IMR-90 (cell line): ENCODE data around the gene GRIK3. TPM values are rescaled to one million over a fixed set of nuclear protein-coding genes. Genes with fewer than 3 reads are reported as not detected.

ENCODE experiments used
- ATAC-seq: fragments of 200-7000 bp; cut with Tn5 transposase; 2 replicates; pipeline ENCODE4 v1.9.1; 2020; ENCODE audit warnings: low read depth, mild to moderate bottlenecking, moderate library complexity
- BruUV-seq: library from RNA; stranded (reverse); fragments of 400-500 nt; replicated peaks from 2 replicates; lab custom pipeline; 2021; lab: Mats Ljungman, UMichigan
- CTCF ChIA-PET: fragments of 300-600 bp; formaldehyde crosslinking; extraction: SDS; loops from one replicate; lab custom pipeline; 2021; ENCODE audit warnings: antibody characterized with exemption; lab: Yijun Ruan, JAX
- POLR2A ChIA-PET: fragments of 300-600 bp; sonication (Branson Sonifier 250); formaldehyde crosslinking; loops from one replicate; lab custom pipeline; 2022; ENCODE audit warnings: antibody characterized with exemption; ENCODE audit not compliant: unreplicated experiment; lab: Charles Lee
- DNase-seq: peaks from one replicate; pipeline ENCODE4 v3.0.0; 2013
- H2AFZ ChIP-seq: replicated peaks from 2 replicates; pipeline ENCODE3; 2013; ENCODE audit warnings: low read length, mild to moderate bottlenecking; ENCODE audit not compliant: poor library complexity
- H2AK5ac ChIP-seq: 2 replicates; pipeline ENCODE4 v1.6.1; 2013; ENCODE audit warnings: low read depth, low read length, inconsistent platforms
- H2AK9ac ChIP-seq: replicated peaks from 2 replicates; pipeline ENCODE3; 2013; ENCODE audit warnings: mild to moderate bottlenecking, low read depth, low read length, moderate library complexity; ENCODE audit not compliant: poor library complexity
- H2BK120ac ChIP-seq: 2 replicates; pipeline ENCODE4 v1.6.1; 2013; ENCODE audit warnings: low read depth, low read length, inconsistent platforms
- H2BK15ac ChIP-seq: 3 replicates; pipeline ENCODE4 v1.6.1; 2013; ENCODE audit warnings: low read depth, low read length, inconsistent platforms
- H2BK20ac ChIP-seq: 2 replicates; pipeline ENCODE4 v1.6.1; 2013; ENCODE audit warnings: low read depth, mild to moderate bottlenecking, inconsistent platforms, low read length, moderate library complexity
- H2BK5ac ChIP-seq: 2 replicates; pipeline ENCODE4 v1.6.1; 2013; ENCODE audit warnings: mild to moderate bottlenecking, low read depth, low read length, inconsistent platforms; ENCODE audit not compliant: poor library complexity, severe bottlenecking
- H3K14ac ChIP-seq: replicated peaks from 2 replicates; pipeline ENCODE4 v1.6.1; 2013; ENCODE audit warnings: low read depth, low read length, inconsistent platforms
- H3K18ac ChIP-seq: 2 replicates; pipeline ENCODE4 v1.6.1; 2013; ENCODE audit warnings: low read depth, low read length, control low read depth
- H3K23ac ChIP-seq: 2 replicates; pipeline ENCODE4 v1.6.1; 2013; ENCODE audit warnings: low read depth, low read length, inconsistent platforms
- H3K27ac ChIP-seq: 2 replicates; pipeline ENCODE4 v1.5.1; 2013; ENCODE audit warnings: mild to moderate bottlenecking, control low read depth, low read length; ENCODE audit not compliant: insufficient read depth
- H3K27me3 ChIP-seq: 2 replicates; pipeline ENCODE4 v1.6.1; 2013; ENCODE audit warnings: low read length; ENCODE audit not compliant: control insufficient read depth, insufficient read depth
- H3K36me3 ChIP-seq: 2 replicates; pipeline ENCODE4 v1.6.1; 2013; ENCODE audit warnings: low read length, mixed read lengths; ENCODE audit not compliant: control insufficient read depth, insufficient read depth
- H3K4ac ChIP-seq: 2 replicates; pipeline ENCODE4 v1.6.1; 2013; ENCODE audit warnings: low read depth, low read length, inconsistent platforms
- H3K4me1 ChIP-seq: 2 replicates; pipeline ENCODE4 v1.6.1; 2013; ENCODE audit warnings: low read length, mixed read lengths; ENCODE audit not compliant: control insufficient read depth, insufficient read depth
- H3K4me2 ChIP-seq: 2 replicates; pipeline ENCODE4 v1.6.1; 2013; ENCODE audit warnings: low read depth, mild to moderate bottlenecking, control low read depth, low read length, moderate library complexity
- H3K4me3 ChIP-seq: 2 replicates; pipeline ENCODE4 v1.5.1; 2013; ENCODE audit warnings: low read depth, mild to moderate bottlenecking, control low read depth, low read length, moderate library complexity; ENCODE audit not compliant: insufficient read depth
- H3K56ac ChIP-seq: 2 replicates; pipeline ENCODE4 v1.6.1; 2013; ENCODE audit warnings: low read length, inconsistent platforms; ENCODE audit not compliant: insufficient read depth; ENCODE audit errors: extremely low read depth
- H3K79me1 ChIP-seq, 2 experiments: 2 replicates each; pipeline ENCODE4 v1.6.1; 2013; ENCODE audit warnings: low read length in 2 of 2, inconsistent platforms in 1 of 2, low read depth in 1 of 2
- H3K9ac ChIP-seq: 2 replicates; pipeline ENCODE4 v1.6.1; 2013; ENCODE audit warnings: low read depth, low read length, control low read depth
- H3K9me1 ChIP-seq: 2 replicates; pipeline ENCODE4 v1.6.1; 2013; ENCODE audit warnings: low read length, inconsistent platforms; ENCODE audit not compliant: insufficient read depth
- H3K9me3 ChIP-seq: 2 replicates; pipeline ENCODE4 v1.6.1; 2013; ENCODE audit warnings: low read length; ENCODE audit not compliant: control insufficient read depth, insufficient read depth
- H4K20me1 ChIP-seq: 2 replicates; pipeline ENCODE4 v1.6.1; 2013; ENCODE audit warnings: low read length, inconsistent platforms; ENCODE audit not compliant: insufficient read depth
- H4K5ac ChIP-seq: 2 replicates; pipeline ENCODE4 v1.6.1; 2013; ENCODE audit warnings: mild to moderate bottlenecking, low read depth, low read length, control low read depth
- H4K8ac ChIP-seq, 2 experiments: 2 replicates each; pipeline ENCODE4 v1.6.1; 2013; ENCODE audit warnings: low read depth in 2 of 2, low read length in 2 of 2, control low read depth in 1 of 2, inconsistent platforms in 1 of 2
- H4K91ac ChIP-seq: 2 replicates; pipeline ENCODE4 v1.6.1; 2013; ENCODE audit warnings: low read depth, low read length, inconsistent platforms; ENCODE audit not compliant: insufficient read depth
- BHLHE40 ChIP-seq: fragments of 150-350 bp; IDR thresholded peaks from 2 replicates; pipeline ENCODE4 v1.6.1; 2016; ENCODE audit warnings: mild to moderate bottlenecking, low read depth, low read length
- CEBPB ChIP-seq: IDR thresholded peaks from 2 replicates; pipeline ENCODE4 v1.6.1; 2012; ENCODE audit warnings: low read depth, low read length, improper control_type of control experiment
- CHD1 ChIP-seq: IDR thresholded peaks from 2 replicates; pipeline ENCODE4 v1.6.1; 2012; ENCODE audit warnings: low read depth, low read length, improper control_type of control experiment
- MAFK ChIP-seq: IDR thresholded peaks from 2 replicates; pipeline ENCODE4 v1.6.1; 2012; ENCODE audit warnings: low read depth, low read length, improper control_type of control experiment
- MXI1 ChIP-seq: IDR thresholded peaks from 2 replicates; pipeline ENCODE4 v1.6.1; 2012; ENCODE audit warnings: low read depth, mild to moderate bottlenecking, low read length, moderate library complexity, borderline replicate concordance
- POLR2A ChIP-seq: IDR thresholded peaks from 2 replicates; pipeline ENCODE4 v1.6.1; 2012; ENCODE audit warnings: mild to moderate bottlenecking, low read depth, low read length
- RCOR1 ChIP-seq: IDR thresholded peaks from 2 replicates; pipeline ENCODE4 v1.6.1; 2012; ENCODE audit warnings: mild to moderate bottlenecking, low read length, improper control_type of control experiment; ENCODE audit not compliant: insufficient replicate concordance
- SMC3 ChIP-seq: fragments of 150-350 bp; IDR thresholded peaks from 2 replicates; pipeline ENCODE4 v1.6.1; 2016; ENCODE audit warnings: low read depth, mild to moderate bottlenecking, antibody characterized with exemption, low read length, moderate library complexity
- WGBS, 2 experiments: methylation state at CpG; one replicate each; pipeline versions ENCODE4 v1.1.5 to v1.1.7; 2013; ENCODE audit warnings: missing lambda C conversion rate in 2 of 2; ENCODE audit not compliant: insufficient read length in 1 of 2; ENCODE audit errors: extremely low coverage in 2 of 2; 5-methylcytosine and 5-hydroxymethylcytosine counted together
- dilution Hi-C: fragments of 300-500 bp; cut with HindIII; formaldehyde crosslinking; loops from one replicate; pipeline ENCODE4 v1.14.3; 2018; ENCODE audit warnings: low sequenced_read_pairs; ENCODE audit not compliant: unreplicated experiment
- in situ Hi-C: fragments of 300-500 bp; cut with MboI; formaldehyde crosslinking; loops from 3 replicates; pipeline ENCODE4 v1.14.3; 2019; ENCODE audit warnings: low sequenced_read_pairs, inconsistent platforms, mixed read lengths
- intact Hi-C: fragments of 100-400 bp; cut with micrococcal nuclease; formaldehyde crosslinking; loops from 2 replicates; pipeline ENCODE4 v1.10.0; 2022
- polyA plus RNA-seq, 3 experiments: library from polyadenylated mRNA; depleted of rRNA; stranded (reverse); fragments of >200 nt; gene quantifications; 2 replicates each; pipeline ENCODE4 v1.2.3, GENCODE V29; 2012; ENCODE audit warnings: low replicate concordance in 1 of 3
- total RNA-seq: library from RNA; depleted of rRNA; stranded (reverse); fragments of >200 nt; gene quantifications from 2 replicates; pipeline ENCODE4 v1.2.3, GENCODE V29; 2012
- TF ChIP-seq, protein P1 (sequence below): fragments of 150-350 bp; IDR thresholded peaks from 2 replicates; pipeline ENCODE4 v1.6.1; 2017; ENCODE audit warnings: mild to moderate bottlenecking, antibody characterized with exemption, low read length, low read depth

GRIK3 gene
- total and polyA plus RNA-seq, 2 of the 4 experiments (the other 2 are of a cell fraction): not detected

DNA sequence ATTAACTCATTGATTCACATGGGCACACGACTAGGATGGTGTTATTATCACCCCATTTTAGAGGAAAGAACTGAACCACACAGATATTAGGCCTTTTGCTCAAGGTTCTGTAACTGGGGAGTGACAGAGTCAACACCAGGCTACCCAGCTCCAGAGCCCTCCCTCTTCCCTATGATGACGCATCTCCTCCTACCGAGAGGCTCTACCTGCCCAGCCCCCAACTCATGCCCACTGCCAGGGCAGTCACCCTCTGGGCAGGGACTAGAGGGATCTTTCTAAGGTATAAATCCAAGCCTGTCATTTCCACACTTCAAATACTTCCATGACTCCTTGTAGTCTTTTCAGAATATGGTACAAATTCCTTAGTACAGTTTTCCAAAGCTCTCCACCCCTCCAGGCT lies 171.3 kb downstream of the GRIK3 start:
- dilution Hi-C loops (no loop called here), in situ Hi-C loops (no loop called here), intact Hi-C loops (no loop called here)
- H3K56ac ChIP-seq: no peak overlapping the region
- no peak overlapping the region for H3K23ac ChIP-seq
- H4K8ac ChIP-seq: no peak overlapping the region
- H3K4me3 ChIP-seq: no peak overlapping the region
- BruUV-seq: no TSS peak
- H4K20me1 ChIP-seq: no peaks in the 10 kb centered on the region
- POLR2A ChIA-PET: no interaction called here
- H4K91ac ChIP-seq: no peak overlapping the region
- H3K4me2 ChIP-seq: no peak overlapping the region
- H3K14ac ChIP-seq: no peak overlapping the region
- no peaks in the 10 kb centered on the region for H3K9me1 ChIP-seq
- H3K79me1 ChIP-seq: no peaks in the 10 kb centered on the region
- no peak overlapping the region for H2BK15ac ChIP-seq
- H2AK5ac ChIP-seq: no peak overlapping the region
- no peak overlapping the region for H3K18ac ChIP-seq
- H2AFZ ChIP-seq: no peak overlapping the region
- no peak overlapping the region for H2BK20ac ChIP-seq
- WGBS, 2 experiments: no CpG with 5 or more reads among the region's 3 CpGs
- CTCF ChIA-PET: no interaction called here
- no peak overlapping the region for H2BK120ac ChIP-seq
- H2AK9ac ChIP-seq: no peak overlapping the region
- no peak overlapping the region for H3K4ac ChIP-seq
- H3K9me3 ChIP-seq: no peaks in the 10 kb centered on the region
- TF ChIP-seq CEBPB: no peak
- no peak for TF ChIP-seq SMC3
- TF ChIP-seq, protein P1, sequence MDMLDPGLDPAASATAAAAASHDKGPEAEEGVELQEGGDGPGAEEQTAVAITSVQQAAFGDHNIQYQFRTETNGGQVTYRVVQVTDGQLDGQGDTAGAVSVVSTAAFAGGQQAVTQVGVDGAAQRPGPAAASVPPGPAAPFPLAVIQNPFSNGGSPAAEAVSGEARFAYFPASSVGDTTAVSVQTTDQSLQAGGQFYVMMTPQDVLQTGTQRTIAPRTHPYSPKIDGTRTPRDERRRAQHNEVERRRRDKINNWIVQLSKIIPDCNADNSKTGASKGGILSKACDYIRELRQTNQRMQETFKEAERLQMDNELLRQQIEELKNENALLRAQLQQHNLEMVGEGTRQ: no peak
- no peak for TF ChIP-seq POLR2A
- TF ChIP-seq MXI1: no peak
- TF ChIP-seq BHLHE40: no peak
- no peak for TF ChIP-seq MAFK
- TF ChIP-seq CHD1: no peak
- no peak for TF ChIP-seq RCOR1
- H3K27me3 ChIP-seq: no peaks in the 10 kb centered on the region
- H3K27ac ChIP-seq: no peak overlapping the region
- H3K36me3 ChIP-seq: no peaks in the 10 kb centered on the region
- no peak overlapping the region for H3K9ac ChIP-seq
- no peak for ATAC-seq
- DNase-seq: no peak
- no peaks in the 10 kb centered on the region for H3K4me1 ChIP-seq
- no peak overlapping the region for H4K5ac ChIP-seq
- no peak overlapping the region for H2BK5ac ChIP-seq
